WTC11 (cell line): Measurements from ENCODE around the gene TAPBPL. TPM values are rescaled to one million over a fixed set of nuclear protein-coding genes. Genes with fewer than 3 reads are reported as not detected.

Experiments
- ATAC-seq: fragments of 200-7000 bp; cut with Tn5 transposase; 2 replicates; pipeline ENCODE4 v1.10.0; 2021; ENCODE audit warnings: mild to moderate bottlenecking, moderate library complexity
- CTCF ChIA-PET: fragments of 300-600 bp; sonication (Branson Sonifier 250); formaldehyde crosslinking; loops from one replicate; lab custom pipeline; 2021; ENCODE audit warnings: antibody characterized with exemption; lab: Charles Lee
- POLR2A ChIA-PET: fragments of 350-600 bp; sonication (Branson Sonifier 250); formaldehyde crosslinking; loops from one replicate; lab custom pipeline; 2021; ENCODE audit warnings: antibody characterized with exemption; lab: Charles Lee
- DNase-seq: peaks from one replicate; pipeline ENCODE4 v3.0.0; 2021; ENCODE audit warnings: low spot score
- H3K27ac Mint-ChIP-seq: 2 replicates; pipeline ENCODE4 v1.8.0; 2021; ENCODE audit warnings: mixed read lengths
- H3K27me3 Mint-ChIP-seq: 2 replicates; pipeline ENCODE4 v1.8.0; 2021; ENCODE audit warnings: low read depth, mild to moderate bottlenecking, moderate library complexity, mixed read lengths
- H3K36me3 Mint-ChIP-seq: 2 replicates; pipeline ENCODE4 v1.8.0; 2021; ENCODE audit warnings: mixed read lengths
- H3K4me1 Mint-ChIP-seq: 2 replicates; pipeline ENCODE4 v1.8.0; 2022; ENCODE audit warnings: mixed read lengths
- H3K4me3 Mint-ChIP-seq: 2 replicates; pipeline ENCODE4 v1.8.0; 2021; ENCODE audit warnings: mild to moderate bottlenecking, moderate library complexity, mixed read lengths
- H3K9me3 Mint-ChIP-seq: 2 replicates; pipeline ENCODE4 v1.8.0; 2021; ENCODE audit warnings: mixed read lengths
- AFF4 ChIP-seq: sonication (generic); formaldehyde crosslinking; IDR thresholded peaks from 2 replicates; pipeline ENCODE4 v1.8.1; 2023; ENCODE audit warnings: mild to moderate bottlenecking, missing genetic modification reagents, borderline replicate concordance
- ATF2 ChIP-seq: sonication (generic); formaldehyde crosslinking; IDR thresholded peaks from 2 replicates; pipeline ENCODE4 v1.8.1; 2022; ENCODE audit warnings: low read depth, missing genetic modification reagents, borderline replicate concordance
- ETV6 ChIP-seq: sonication (generic); formaldehyde crosslinking; IDR thresholded peaks from 2 replicates; pipeline ENCODE4 v1.8.1; 2022; ENCODE audit warnings: mild to moderate bottlenecking, missing genetic modification reagents
- FOXP4 ChIP-seq: sonication (generic); formaldehyde crosslinking; IDR thresholded peaks from 2 replicates; pipeline ENCODE4 v1.8.0; 2022; ENCODE audit warnings: mild to moderate bottlenecking, missing genetic modification reagents
- GABPB1 ChIP-seq: sonication (generic); formaldehyde crosslinking; IDR thresholded peaks from 2 replicates; pipeline ENCODE4 v1.8.1; 2023; ENCODE audit warnings: mild to moderate bottlenecking, missing genetic modification reagents
- GTF2I ChIP-seq: fragments of 250-450 bp; sonication (Bioruptor Pico); conservative IDR thresholded peaks from 2 replicates; pipeline ENCODE4 v1.4.0; 2021; ENCODE audit warnings: mild to moderate bottlenecking
- JAZF1 ChIP-seq: fragments of 250-450 bp; sonication (Bioruptor Pico); IDR thresholded peaks from 2 replicates; pipeline ENCODE4 v1.9.0; 2021; ENCODE audit warnings: moderate library complexity, mild to moderate bottlenecking, inconsistent platforms
- MAX ChIP-seq: sonication (generic); formaldehyde crosslinking; IDR thresholded peaks from 2 replicates; pipeline ENCODE4 v1.8.0; 2022; ENCODE audit warnings: mild to moderate bottlenecking, missing genetic modification reagents
- MYBL2 ChIP-seq: sonication (generic); formaldehyde crosslinking; IDR thresholded peaks from 2 replicates; pipeline ENCODE4 v1.8.1; 2023; ENCODE audit warnings: mild to moderate bottlenecking, moderate library complexity, missing genetic modification reagents
- NFATC4 ChIP-seq: fragments of 250-450 bp; sonication (Bioruptor Pico); IDR thresholded peaks from 2 replicates; pipeline ENCODE4 v1.9.0; 2021; ENCODE audit warnings: mild to moderate bottlenecking
- TCF7 ChIP-seq: sonication (generic); formaldehyde crosslinking; IDR thresholded peaks from 2 replicates; pipeline ENCODE4 v1.8.0; 2022; ENCODE audit warnings: mild to moderate bottlenecking, low read depth, missing genetic modification reagents, moderate library complexity
- TEAD4 ChIP-seq: sonication (generic); formaldehyde crosslinking; IDR thresholded peaks from 2 replicates; pipeline ENCODE4 v1.8.0; 2022; ENCODE audit warnings: mild to moderate bottlenecking, missing genetic modification reagents
- ZMAT4 ChIP-seq: fragments of 250-450 bp; sonication (Bioruptor Pico); IDR thresholded peaks from 2 replicates; pipeline ENCODE4 v1.9.0; 2021; ENCODE audit warnings: mild to moderate bottlenecking
- ZNF121 ChIP-seq: sonication (generic); formaldehyde crosslinking; IDR thresholded peaks from 2 replicates; pipeline ENCODE4 v1.8.0; 2023; ENCODE audit warnings: missing genetic modification reagents
- ZNF281 ChIP-seq: sonication (generic); formaldehyde crosslinking; IDR thresholded peaks from 2 replicates; pipeline ENCODE4 v1.8.0; 2023; ENCODE audit warnings: mild to moderate bottlenecking, missing genetic modification reagents
- ZNF396 ChIP-seq: fragments of 250-450 bp; sonication (Bioruptor Pico); IDR thresholded peaks from 2 replicates; pipeline ENCODE4 v1.8.0; 2021; ENCODE audit warnings: mild to moderate bottlenecking, moderate library complexity, borderline replicate concordance
- ZNF425 ChIP-seq: fragments of 250-450 bp; sonication (Bioruptor Pico); conservative IDR thresholded peaks from 2 replicates; pipeline ENCODE4 v1.9.0; 2021; ENCODE audit warnings: mild to moderate bottlenecking
- total RNA-seq: library from RNA; stranded (reverse); gene quantifications from 3 replicates; pipeline ENCODE4 v1.2.3, GENCODE V29; 2021

Gene TAPBPL
- total RNA-seq, 1 experiment from 2014 or later, result 1.3 TPM

GRCh38 chr12:6443361-6443983 lies 8.4 kb upstream of the TAPBPL start:
- no peak overlapping the region for H3K4me3 Mint-ChIP-seq
- H3K4me1 Mint-ChIP-seq, result peaks cover 8% of the 10 kb centered on the region
- no peaks in the 10 kb centered on the region for H3K36me3 Mint-ChIP-seq
- H3K27ac Mint-ChIP-seq, result no peak overlapping the region; the same call in 1 of the 2 replicates
- H3K9me3 Mint-ChIP-seq, result no peaks in the 10 kb centered on the region
- no peak for DNase-seq
- no peak for ATAC-seq
- TF ChIP-seq NFATC4 (CRISPR knock-in tag) (no peak), ZNF121 (CRISPR knock-in tag) (no peak), ATF2 (CRISPR knock-in tag) (no peak), ZNF425 (CRISPR knock-in tag) (no peak), MAX (CRISPR knock-in tag) (no peak), GTF2I (CRISPR knock-in tag) (no peak), ZMAT4 (no peak), AFF4 (CRISPR knock-in tag) (no peak), TEAD4 (CRISPR knock-in tag) (no peak), GABPB1 (CRISPR knock-in tag) (no peak), ZNF396 (CRISPR knock-in tag) (no peak), FOXP4 (no peak)
- ChIA-PET CTCF (interaction anchor here (0.7 to 5.5 kb wide), 7 partner anchors 9 to 117 kb away, joined by 3 to 25 read pairs (median 4); partner anchors contain the start of gene MRPL51), POLR2A (no interaction called here)
- no peaks in the 10 kb centered on the region for H3K27me3 Mint-ChIP-seq

GRCh38 chr12:6444031-6444430 lies 7.8 kb upstream of the TAPBPL start:
- Mint-ChIP-seq H3K4me3 (no peak overlapping the region), H3K9me3 (no peaks in the 10 kb centered on the region), H3K27me3 (no peaks in the 10 kb centered on the region), H3K36me3 (no peaks in the 10 kb centered on the region), H3K4me1 (peaks cover 8% of the 10 kb centered on the region), H3K27ac (no peak overlapping the region; the same call in 1 of the 2 replicates)
- POLR2A ChIA-PET, result no interaction called here
- DNase-seq (peak; percentile 2), ATAC-seq (no peak)
- CTCF ChIA-PET, result interaction anchor here (1.3 to 5.5 kb wide), 4 partner anchors 10 to 94 kb away, joined by 3 to 25 read pairs (median 8); no protein-coding TSS in a partner anchor
- TF ChIP-seq ETV6 (CRISPR knock-in tag), result no peak
- no peak for TF ChIP-seq MYBL2 (CRISPR knock-in tag)
- no peak for TF ChIP-seq ZNF425 (CRISPR knock-in tag)
- TF ChIP-seq GTF2I (CRISPR knock-in tag), result no peak
- no peak for TF ChIP-seq TCF7 (CRISPR knock-in tag)
- TF ChIP-seq JAZF1 (CRISPR knock-in tag), result no peak
- no peak for TF ChIP-seq ZNF281 (CRISPR knock-in tag)
